Heart right ventricle (tissue), 16 donors: ENCODE results near the gene CDK6. TPM values are rescaled to one million over a fixed set of nuclear protein-coding genes. Genes with fewer than 3 reads are reported as not detected.

Experiments
- ATAC-seq, 8 donors: fragments of 200-7000 bp; cut with Tn5 transposase; one replicate each; pipeline ENCODE4 v1.9.1; 2020; ENCODE audit warnings: mild to moderate bottlenecking in 8 of 8, moderate library complexity in 8 of 8, moderate number of reproducible peaks in 1 of 8
- DNase-seq, 2 donors: peaks; one replicate each; pipeline ENCODE4 v3.0.0-alpha.2; 2020
- H3K27ac ChIP-seq, 10 donors: fragments of 200-600 bp; sonication (generic) in 2 of 10; one replicate each; pipeline versions ENCODE4 v1.5.0 to v1.8.0; 2020 to 2022; ENCODE audit warnings: mild to moderate bottlenecking in 3 of 10
- H3K27me3 ChIP-seq, 7 donors: fragments of 200-600 bp; one replicate each; pipeline ENCODE4 v1.8.0; 2021 to 2022; ENCODE audit warnings: mild to moderate bottlenecking in 2 of 7
- H3K36me3 ChIP-seq, 9 donors: fragments of 200-600 bp; sonication (generic) in 1 of 9; one replicate each; pipeline versions ENCODE4 v1.5.0 to v1.8.0; 2020 to 2022; ENCODE audit warnings: mild to moderate bottlenecking in 2 of 9
- H3K4me1 ChIP-seq, 9 donors: fragments of 200-600 bp; sonication (generic) in 1 of 9; one replicate each; pipeline versions ENCODE4 v1.5.0 to v1.8.0; 2020 to 2022; ENCODE audit warnings: mild to moderate bottlenecking in 4 of 9
- H3K4me3 ChIP-seq, 10 donors: fragments of 200-600 bp; sonication (generic) in 2 of 10; one replicate each; pipeline versions ENCODE4 v1.5.0 to v1.8.0; 2020 to 2022; ENCODE audit warnings: mild to moderate bottlenecking in 7 of 10, moderate library complexity in 2 of 10
- H3K9me3 ChIP-seq, 11 donors: fragments of 200-600 bp in 10 of 11; sonication (generic) in 2 of 11; one replicate each; pipeline versions ENCODE4 v1.5.0 to v1.8.0; 2013 to 2022; ENCODE audit warnings: mild to moderate bottlenecking in 2 of 11, control low read depth in 1 of 11, moderate library complexity in 1 of 11
- WGBS, 2 donors: extraction: QIAGEN DNeasy Blood & Tissue Kit; methylation state at CpG; one replicate each; pipeline ENCODE4 v1.1.7; 2013; ENCODE audit warnings: inconsistent platforms in 1 of 2; 5-methylcytosine and 5-hydroxymethylcytosine counted together
- intact Hi-C, 10 donors: fragments of 100-400 bp; cut with DNase I; formaldehyde crosslinking; loops; one replicate each; pipeline versions ENCODE4 v1.11.1 to v1.14.2; 2022
- polyA plus RNA-seq, 2 donors: library from polyadenylated mRNA; stranded (reverse); fragments of 200-250 nt; gene quantifications; one replicate each; pipeline ENCODE4 v1.2.3, GENCODE V29; 2013
- total RNA-seq, 10 donors: library from RNA; stranded (reverse); fragmentation: NEBNext Ultra II Directional in 3 of 10; extraction: Animal tissue kit (Norgen Biotek cat#: 25700) in 3 of 10; gene quantifications; one replicate each; pipeline versions ENCODE4 v1.2.1 to v1.2.4, GENCODE V29; 2021 to 2023
- TF ChIP-seq, protein P1 (sequence below), 9 donors: fragments of 200-600 bp; sonication (generic) in 2 of 9; IDR thresholded peaks; one replicate each; pipeline versions ENCODE4 v1.5.0 to v1.8.0; 2021 to 2022; ENCODE audit warnings: antibody characterized with exemption in 9 of 9, mild to moderate bottlenecking in 5 of 9, moderate library complexity in 1 of 9
- donor health status: Arrhythmogenic right ventricular cardiomyopathy.
- donor health status: ischemic (EF 13 %, LVEDD 7.1; RV severe dilation, severe dysfunction).
- donor health status: healthy with polysubstance abuse.
- donor health status: DM: no; HTN: yes; CAD: no.
- donor health status: DM: no; HTN: no; CAD: no.
- donor health status: ischemic (EF 25% LVEDD 6.9; RV normal size, moderate dysfunction).
- donor health status: ischemic (EF 25% LVEDD 5.7; RV mildly dilated, moderate dysfunction).
- donor health status: healthy.
- donor health status: DM: yes; HTN: yes; CAD: no.
- donor health status: Ischemic cardiomyopathy.
- donor health status: ischemic (EF 35%, LVEDD 5.7; RV mildly dilated, moderate dysfunction).
- donor health status: nonischemic (EF 11% LVEDD 7.7; RV severe dilation, severe dysfunction).
- donor health status: DM: yes; HTN: yes; CAD: no.
- donor health status: PGD.
- donor health status: ischemic (EF 29% LVEDD 5.4; RV normal size, mild dysfunction).
- donor health status: nonischemic (EF 23%, LVEDD 6.1; RV moderate dilation, normal function).

The CDK6 gene
- total and polyA plus RNA-seq, 12 donors, result 2.6 to 31.5 (median 16.4) TPM

DNA sequence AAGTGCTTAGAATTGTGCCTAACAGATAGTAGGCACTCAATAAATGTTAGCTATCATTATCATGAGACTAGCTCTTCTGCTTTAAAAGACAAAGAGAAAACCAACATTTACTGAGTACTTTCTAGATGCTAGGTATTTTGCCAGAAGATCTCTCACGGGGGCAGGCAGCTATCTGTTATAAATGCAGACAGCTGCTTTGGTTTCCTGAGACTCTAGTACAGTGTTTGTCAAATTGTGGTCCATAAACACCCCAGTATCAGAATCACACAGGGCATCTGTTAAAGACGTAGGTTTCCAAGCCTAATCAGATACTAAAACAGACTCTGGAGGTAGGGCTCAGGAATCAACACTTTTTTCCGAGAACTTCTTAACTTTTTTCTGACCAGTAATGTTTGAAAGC, 260.1 kb downstream of the CDK6 start:
- WGBS, 2 donors, result 70 to 75% methylated on average over 3 of the region's 3 CpGs
- H3K4me1 ChIP-seq, result no peaks in the 10 kb centered on the region
- TF ChIP-seq, protein P1, sequence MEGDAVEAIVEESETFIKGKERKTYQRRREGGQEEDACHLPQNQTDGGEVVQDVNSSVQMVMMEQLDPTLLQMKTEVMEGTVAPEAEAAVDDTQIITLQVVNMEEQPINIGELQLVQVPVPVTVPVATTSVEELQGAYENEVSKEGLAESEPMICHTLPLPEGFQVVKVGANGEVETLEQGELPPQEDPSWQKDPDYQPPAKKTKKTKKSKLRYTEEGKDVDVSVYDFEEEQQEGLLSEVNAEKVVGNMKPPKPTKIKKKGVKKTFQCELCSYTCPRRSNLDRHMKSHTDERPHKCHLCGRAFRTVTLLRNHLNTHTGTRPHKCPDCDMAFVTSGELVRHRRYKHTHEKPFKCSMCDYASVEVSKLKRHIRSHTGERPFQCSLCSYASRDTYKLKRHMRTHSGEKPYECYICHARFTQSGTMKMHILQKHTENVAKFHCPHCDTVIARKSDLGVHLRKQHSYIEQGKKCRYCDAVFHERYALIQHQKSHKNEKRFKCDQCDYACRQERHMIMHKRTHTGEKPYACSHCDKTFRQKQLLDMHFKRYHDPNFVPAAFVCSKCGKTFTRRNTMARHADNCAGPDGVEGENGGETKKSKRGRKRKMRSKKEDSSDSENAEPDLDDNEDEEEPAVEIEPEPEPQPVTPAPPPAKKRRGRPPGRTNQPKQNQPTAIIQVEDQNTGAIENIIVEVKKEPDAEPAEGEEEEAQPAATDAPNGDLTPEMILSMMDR (IDR thresholded peaks at IDR 0.05), result no peak
- H3K27ac ChIP-seq, result no peak overlapping the region
- no peak for ATAC-seq
- peaks cover 0 to 99% (median 38%) of the 10 kb centered on the region in 9 donors for H3K36me3 ChIP-seq
- no peak overlapping the region for H3K4me3 ChIP-seq
- H3K27me3 ChIP-seq, result no peaks in the 10 kb centered on the region
- DNase-seq, result no peak
- intact Hi-C loops, result no loop called here
- H3K9me3 ChIP-seq, result no peaks in the 10 kb centered on the region

DNA sequence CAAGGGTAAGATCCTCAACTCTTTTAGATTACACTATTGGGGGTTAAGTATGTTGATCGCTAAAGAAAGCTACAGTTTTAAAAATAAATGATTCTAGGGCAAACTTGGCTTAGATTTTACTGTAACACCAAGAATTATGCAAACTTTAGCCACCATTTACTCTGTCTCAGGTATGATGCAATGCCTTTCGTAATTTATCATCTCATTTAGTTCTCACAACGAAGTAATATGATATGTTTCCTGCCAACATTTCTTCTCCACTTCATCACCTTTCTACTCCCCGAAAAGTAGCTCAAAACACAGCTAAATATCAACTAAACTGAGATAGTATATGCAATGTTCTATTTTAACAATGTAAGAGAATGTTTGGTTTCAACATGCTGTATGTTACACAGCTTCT, 267.2 kb downstream of the CDK6 start:
- TF ChIP-seq, protein P1 (IDR thresholded peaks at IDR 0.05), result no peak
- Histone ChIP-seq H3K36me3 (peaks cover 0 to 99% (median 26%) of the 10 kb centered on the region in 9 donors), H3K4me1 (no peaks in the 10 kb centered on the region), H3K4me3 (no peak overlapping the region), H3K27ac (no peak overlapping the region), H3K9me3 (no peaks in the 10 kb centered on the region), H3K27me3 (no peaks in the 10 kb centered on the region)
- DNase-seq, result no peak
- intact Hi-C loops, result no loop called here
- 74 to 75% methylated on average over 4 of the region's 4 CpGs for WGBS, 2 donors
- no peak for ATAC-seq

DNA sequence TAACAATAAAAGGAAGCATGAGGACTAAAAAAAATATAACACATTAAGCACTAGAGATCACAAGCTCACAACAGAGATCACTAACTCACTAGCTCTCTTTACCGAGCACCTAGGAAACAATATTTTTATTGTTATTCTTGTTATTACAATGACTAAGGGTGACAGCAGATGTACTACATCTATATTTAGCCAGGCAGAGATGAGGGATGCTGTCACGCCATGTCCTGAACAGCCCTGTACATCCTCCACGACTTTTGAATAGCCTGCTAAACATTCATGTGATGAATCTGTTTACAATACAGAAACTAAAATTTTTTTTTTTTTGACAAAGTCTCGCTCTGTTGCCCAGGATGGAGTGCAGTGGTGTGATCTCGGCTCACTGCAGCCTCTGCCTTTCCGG, 268.9 kb downstream of the CDK6 start:
- TF ChIP-seq, protein P1 (IDR thresholded peaks at IDR 0.05), result no peak

DNA sequence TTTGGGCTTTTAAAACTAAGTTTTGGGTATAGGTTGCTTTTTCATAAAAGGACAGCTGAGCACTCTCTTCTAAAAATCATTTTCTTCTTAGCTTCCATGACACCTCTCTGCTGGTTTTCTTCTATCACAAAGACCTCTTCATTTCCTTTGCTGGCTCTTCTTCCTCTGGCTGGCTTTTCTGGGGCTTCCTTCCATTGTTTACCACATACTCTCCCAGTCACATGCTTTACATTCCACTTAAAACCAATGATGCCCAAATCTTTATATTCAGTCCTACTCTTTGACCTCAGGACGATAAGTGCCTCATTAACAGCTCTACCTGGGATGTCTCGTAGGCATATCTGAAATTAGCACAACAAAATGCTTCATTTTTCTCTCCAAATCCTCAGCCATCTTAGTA, 273.0 kb downstream of the CDK6 start:
- no peaks in the 10 kb centered on the region for H3K9me3 ChIP-seq
- H3K36me3 ChIP-seq, result peaks cover 0 to 89% (median 28%) of the 10 kb centered on the region in 9 donors
- H3K27ac ChIP-seq, result no peak overlapping the region
- H3K27me3 ChIP-seq, result no peaks in the 10 kb centered on the region
- H3K4me3 ChIP-seq, result no peak overlapping the region
- peaks cover 0 to 8% (median 0%) of the 10 kb centered on the region in 9 donors for H3K4me1 ChIP-seq
- intact Hi-C loops, result no loop called here
- TF ChIP-seq, protein P1 (IDR thresholded peaks at IDR 0.05), result no peak
- DNase-seq (no peak), ATAC-seq (no peak)
- 81 to 83% methylated on average over 2 of the region's 2 CpGs for WGBS, 2 donors

More for the DNA sequence above, 268.9 kb downstream of the CDK6 start:
- Histone ChIP-seq H3K27me3 (no peaks in the 10 kb centered on the region), H3K4me3 (no peak overlapping the region), H3K36me3 (peaks cover 0 to 100% (median 26%) of the 10 kb centered on the region in 9 donors), H3K4me1 (peaks cover 0 to 8% (median 0%) of the 10 kb centered on the region in 9 donors), H3K27ac (no peak overlapping the region), H3K9me3 (no peaks in the 10 kb centered on the region)
- 87 to 90% methylated on average over 6 of the region's 6 CpGs for WGBS, 2 donors
- intact Hi-C loops, result no loop called here
- no peak for ATAC-seq
- DNase-seq, result no peak
